GM18505 (cell line): ENCODE measurements around the gene BARHL1.

Experiments
- ATAC-seq: cut with Tn5 transposase; IDR thresholded peaks from one replicate; pipeline ENCODE4 v1.9.1; 2021; ENCODE audit not compliant: unreplicated experiment
- POLR2A ChIP-seq: IDR thresholded peaks from 4 replicates; pipeline ENCODE4 v1.6.1; 2011; ENCODE audit warnings: borderline replicate concordance; ENCODE audit not compliant: insufficient read depth, insufficient read length; ENCODE audit errors: extremely low read depth

BARHL1 gene

GRCh38 chr9:132582276-132582785, at the start of gene BARHL1:
BARHL1 (plus strand) TSS chr9:132582606; CDS start chr9:132582798, 192 bp downstream.
- no peak for TF ChIP-seq POLR2A
- no peak for ATAC-seq

GRCh38 chr9:132534832-132535231, 47.6 kb upstream of the BARHL1 start:
- TF ChIP-seq POLR2A: no peak
- no peak for ATAC-seq

- no peak for ATAC-seq
- TF ChIP-seq POLR2A: no peak
Observed at GRCh38 chr9:132536124-132536523, 46.3 kb upstream of the BARHL1 start.

GRCh38 chr9:132537352-132537751, 45.1 kb upstream of the BARHL1 start:
- ATAC-seq: no peak

GRCh38 chr9:132538071-132538470, 44.3 kb upstream of the BARHL1 start:
- no peak for TF ChIP-seq POLR2A
- ATAC-seq: no peak

More at GRCh38 chr9:132537352-132537751, 45.1 kb upstream of the BARHL1 start:
- TF ChIP-seq POLR2A: no peak

- ATAC-seq: no peak
- TF ChIP-seq POLR2A: no peak
Observed at GRCh38 chr9:132539096-132539495, 43.3 kb upstream of the BARHL1 start.

- no peak for TF ChIP-seq POLR2A
- no peak for ATAC-seq
Observed at GRCh38 chr9:132541051-132541450, 41.4 kb upstream of the BARHL1 start.

GRCh38 chr9:132541870-132542830, 40.3 kb upstream of the BARHL1 start:
- no peak for TF ChIP-seq POLR2A
- ATAC-seq: no peak

- TF ChIP-seq POLR2A: no peak
- no peak for ATAC-seq
Observed at GRCh38 chr9:132543251-132543650, 39.2 kb upstream of the BARHL1 start.

GRCh38 chr9:132543960-132544359, 38.4 kb upstream of the BARHL1 start:
- ATAC-seq: no peak

GRCh38 chr9:132545578-132545977, 36.8 kb upstream of the BARHL1 start:
- no peak for ATAC-seq
- TF ChIP-seq POLR2A: no peak

More at GRCh38 chr9:132543960-132544359, 38.4 kb upstream of the BARHL1 start:
- no peak for TF ChIP-seq POLR2A

- no peak for ATAC-seq
- no peak for TF ChIP-seq POLR2A
Observed at GRCh38 chr9:132546148-132547051, 36.0 kb upstream of the BARHL1 start.

GRCh38 chr9:132547052-132547431, 35.4 kb upstream of the BARHL1 start:
- TF ChIP-seq POLR2A: no peak
- no peak for ATAC-seq
